AG09309 (cell line): ENCODE measurements around the gene ARL15.

Source experiments
- DNase-seq: peaks from one replicate; pipeline ENCODE4 v3.0.0-alpha.2; 2010; ENCODE audit warnings: low read depth
- H3K4me3 ChIP-seq: 2 replicates; pipeline ENCODE4 v1.5.1; 2011; ENCODE audit warnings: mild to moderate bottlenecking, low read depth, low read length, moderate library complexity; ENCODE audit not compliant: control insufficient read depth
- TF ChIP-seq, protein P1 (sequence below): IDR thresholded peaks from 2 replicates; pipeline ENCODE4 v1.5.1; 2011; ENCODE audit warnings: mild to moderate bottlenecking, low read depth, low read length, inconsistent platforms; ENCODE audit not compliant: insufficient read depth, control insufficient read depth; ENCODE audit errors: missing control alignments

Gene ARL15

GRCh38 chr5:54296386-54296785 lies 14.0 kb downstream of the ARL15 start:
- H3K4me3 ChIP-seq = no peak overlapping the region
- no peak for DNase-seq
- TF ChIP-seq, protein P1, sequence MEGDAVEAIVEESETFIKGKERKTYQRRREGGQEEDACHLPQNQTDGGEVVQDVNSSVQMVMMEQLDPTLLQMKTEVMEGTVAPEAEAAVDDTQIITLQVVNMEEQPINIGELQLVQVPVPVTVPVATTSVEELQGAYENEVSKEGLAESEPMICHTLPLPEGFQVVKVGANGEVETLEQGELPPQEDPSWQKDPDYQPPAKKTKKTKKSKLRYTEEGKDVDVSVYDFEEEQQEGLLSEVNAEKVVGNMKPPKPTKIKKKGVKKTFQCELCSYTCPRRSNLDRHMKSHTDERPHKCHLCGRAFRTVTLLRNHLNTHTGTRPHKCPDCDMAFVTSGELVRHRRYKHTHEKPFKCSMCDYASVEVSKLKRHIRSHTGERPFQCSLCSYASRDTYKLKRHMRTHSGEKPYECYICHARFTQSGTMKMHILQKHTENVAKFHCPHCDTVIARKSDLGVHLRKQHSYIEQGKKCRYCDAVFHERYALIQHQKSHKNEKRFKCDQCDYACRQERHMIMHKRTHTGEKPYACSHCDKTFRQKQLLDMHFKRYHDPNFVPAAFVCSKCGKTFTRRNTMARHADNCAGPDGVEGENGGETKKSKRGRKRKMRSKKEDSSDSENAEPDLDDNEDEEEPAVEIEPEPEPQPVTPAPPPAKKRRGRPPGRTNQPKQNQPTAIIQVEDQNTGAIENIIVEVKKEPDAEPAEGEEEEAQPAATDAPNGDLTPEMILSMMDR = no peak

DNA sequence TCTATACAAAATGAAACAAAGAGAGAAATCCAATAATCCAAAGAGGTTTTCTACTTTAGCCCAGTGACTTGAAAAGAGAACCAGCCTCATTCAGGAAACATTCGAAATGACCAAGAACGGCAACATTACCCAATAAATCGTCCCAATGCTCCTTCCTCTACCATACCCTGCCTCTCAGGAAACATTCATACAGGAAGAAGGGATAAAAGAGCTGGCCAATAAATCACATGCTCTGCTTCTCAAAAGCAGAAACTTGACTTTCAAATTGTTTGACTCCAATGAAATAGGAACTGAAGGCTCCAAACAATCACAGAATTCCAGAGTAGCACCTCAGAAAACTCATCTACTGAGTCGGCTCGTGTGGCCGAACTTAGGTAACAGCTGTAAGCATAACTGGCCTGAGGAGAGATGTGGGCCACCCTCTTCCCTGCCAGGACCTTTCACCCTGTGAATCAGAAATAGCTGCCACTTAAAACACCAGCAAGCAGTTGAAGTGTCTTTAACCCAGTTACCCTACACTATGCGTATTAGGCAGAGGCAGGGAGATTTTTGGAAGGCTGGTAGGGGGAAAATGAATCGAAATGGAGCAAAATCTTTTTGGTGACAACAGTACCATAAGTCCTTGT lies 14.6 kb downstream of the ARL15 start:
- TF ChIP-seq, protein P1 = no peak
- no peak for DNase-seq

GRCh38 chr5:54294097-54294667 lies 16.2 kb downstream of the ARL15 start:
- TF ChIP-seq, protein P1 = no peak

More for the DNA sequence above, 14.6 kb downstream of the ARL15 start:
- no peak overlapping the region for H3K4me3 ChIP-seq

GRCh38 chr5:54292866-54293265 lies 17.5 kb downstream of the ARL15 start:
- H3K4me3 ChIP-seq = no peak overlapping the region
- TF ChIP-seq, protein P1 = no peak
- no peak for DNase-seq

More at GRCh38 chr5:54294097-54294667, 16.2 kb downstream of the ARL15 start:
- no peak overlapping the region for H3K4me3 ChIP-seq
- DNase-seq = no peak

DNA sequence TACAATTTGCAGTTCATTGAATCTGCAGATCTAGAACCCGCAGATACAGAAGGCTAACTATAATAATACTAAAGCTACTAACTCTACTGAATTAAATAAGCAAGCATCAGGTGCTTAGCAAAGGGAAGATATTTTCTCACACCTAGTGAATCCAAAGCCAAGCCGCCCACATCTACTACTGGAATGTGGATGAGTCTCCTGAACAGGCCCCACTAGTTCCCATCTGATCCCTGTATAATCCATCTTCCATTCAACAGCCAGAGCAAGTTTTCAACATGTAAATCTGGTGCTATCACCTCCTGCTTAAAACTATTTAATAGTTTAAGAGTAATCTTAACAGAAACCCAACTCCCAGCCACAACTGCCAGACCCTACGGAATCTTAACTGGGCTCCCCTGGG lies 18.9 kb downstream of the ARL15 start:
- no peak overlapping the region for H3K4me3 ChIP-seq
- TF ChIP-seq, protein P1 = no peak
- no peak for DNase-seq

DNA sequence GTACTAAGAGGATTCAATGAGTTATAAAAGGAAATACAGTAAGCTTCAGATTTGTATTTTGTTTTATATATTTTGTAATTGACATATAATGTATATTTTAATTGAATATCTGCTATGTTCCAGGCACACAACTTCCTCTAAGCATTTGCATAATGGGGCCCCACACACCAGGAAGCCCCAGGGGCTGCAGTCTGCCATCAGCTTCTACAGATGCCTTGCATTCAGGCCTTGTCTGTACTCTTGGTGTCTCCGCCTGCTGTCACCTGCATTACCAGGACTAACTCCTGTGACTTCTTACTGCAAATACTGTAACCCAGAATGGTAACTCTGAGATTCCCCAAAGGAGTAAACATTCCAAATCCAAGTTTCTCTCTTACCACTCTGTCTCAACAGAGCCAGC lies 20.6 kb downstream of the ARL15 start:
- DNase-seq = no peak
- H3K4me3 ChIP-seq = no peak overlapping the region
- TF ChIP-seq, protein P1 = no peak
